ENCODE data around the gene ALLC.

Gene ALLC

GRCh38 chr2:3726511-3726910 lies 68.5 kb downstream of the ALLC start:
- H3F3A ChIP-seq (ENCODE audit: control insufficient read depth, insufficient read depth) = no peaks in the 10 kb centered on the region
- no peak overlapping the region for H3K4me2 ChIP-seq (ENCODE audit: low read length)
- H3K79me2 ChIP-seq (ENCODE audit: control insufficient read depth, low read length) = no peaks in the 10 kb centered on the region
- H3K4me1 ChIP-seq (ENCODE audit: control insufficient read depth, low read length) = no peaks in the 10 kb centered on the region
- no peaks in the 10 kb centered on the region for H3K9me2 ChIP-seq (replicated peaks; ENCODE audit: control insufficient read depth, low read length)
- no peak overlapping the region for H3K4me3 ChIP-seq (ENCODE audit: low read length)
- TF ChIP-seq EZH2phosphoT487 (IDR thresholded peaks at IDR 0.05; ENCODE audit: borderline replicate concordance, low read length) = no peak
- TF ChIP-seq, protein P1, sequence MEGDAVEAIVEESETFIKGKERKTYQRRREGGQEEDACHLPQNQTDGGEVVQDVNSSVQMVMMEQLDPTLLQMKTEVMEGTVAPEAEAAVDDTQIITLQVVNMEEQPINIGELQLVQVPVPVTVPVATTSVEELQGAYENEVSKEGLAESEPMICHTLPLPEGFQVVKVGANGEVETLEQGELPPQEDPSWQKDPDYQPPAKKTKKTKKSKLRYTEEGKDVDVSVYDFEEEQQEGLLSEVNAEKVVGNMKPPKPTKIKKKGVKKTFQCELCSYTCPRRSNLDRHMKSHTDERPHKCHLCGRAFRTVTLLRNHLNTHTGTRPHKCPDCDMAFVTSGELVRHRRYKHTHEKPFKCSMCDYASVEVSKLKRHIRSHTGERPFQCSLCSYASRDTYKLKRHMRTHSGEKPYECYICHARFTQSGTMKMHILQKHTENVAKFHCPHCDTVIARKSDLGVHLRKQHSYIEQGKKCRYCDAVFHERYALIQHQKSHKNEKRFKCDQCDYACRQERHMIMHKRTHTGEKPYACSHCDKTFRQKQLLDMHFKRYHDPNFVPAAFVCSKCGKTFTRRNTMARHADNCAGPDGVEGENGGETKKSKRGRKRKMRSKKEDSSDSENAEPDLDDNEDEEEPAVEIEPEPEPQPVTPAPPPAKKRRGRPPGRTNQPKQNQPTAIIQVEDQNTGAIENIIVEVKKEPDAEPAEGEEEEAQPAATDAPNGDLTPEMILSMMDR (IDR thresholded peaks at IDR 0.05; ENCODE audit: low read depth, low read length, poor library complexity, severe bottlenecking) = no peak
- H3K27ac ChIP-seq (ENCODE audit: low read depth, low read length) = no peak overlapping the region
- H4K20me1 ChIP-seq (ENCODE audit: control insufficient read depth, insufficient read depth, low read depth, low read length) = no peaks in the 10 kb centered on the region
- H3K9me3 ChIP-seq (ENCODE audit: control insufficient read depth, insufficient read depth, low read length) = no peaks in the 10 kb centered on the region
- H3K36me3 ChIP-seq (ENCODE audit: control insufficient read depth, low read length) = no peaks in the 10 kb centered on the region
- peaks cover 7% of the 10 kb centered on the region; the same call in 1 of the 2 replicates for H3K27me3 ChIP-seq (ENCODE audit: control insufficient read depth, low read length)

DNA sequence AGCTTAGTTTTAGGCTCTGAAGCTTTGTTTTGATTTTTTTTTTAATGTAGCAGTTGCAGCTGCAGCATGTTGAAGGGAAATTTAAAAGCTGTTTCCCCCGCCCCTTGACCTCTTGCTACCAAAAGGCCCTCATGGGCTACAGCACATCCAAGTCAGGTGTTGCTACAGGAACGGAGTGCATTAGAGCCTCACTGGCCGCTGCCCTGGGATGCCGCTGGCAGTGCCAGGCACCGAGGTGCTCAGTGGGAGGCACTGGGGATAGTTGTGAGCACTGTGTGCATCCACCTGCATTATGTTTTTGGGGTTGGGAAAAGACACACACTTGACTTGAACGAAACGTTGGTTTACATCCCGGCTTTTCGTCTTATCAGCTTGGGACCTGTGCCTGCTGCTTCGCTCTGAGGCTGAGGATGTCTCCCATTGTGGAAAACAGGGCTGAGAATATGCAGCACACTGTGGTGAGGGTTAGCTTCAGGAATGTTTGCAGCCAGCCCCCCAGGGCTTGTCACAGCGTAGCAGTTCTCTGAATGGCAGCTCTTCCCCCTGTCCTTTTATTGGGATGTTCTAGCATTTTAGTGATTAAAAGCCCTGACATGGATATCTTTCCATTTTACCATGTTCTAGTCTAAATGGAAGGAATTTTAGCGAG lies 69.5 kb downstream of the ALLC start:
- H3F3A ChIP-seq (ENCODE audit: control insufficient read depth, insufficient read depth) = no peaks in the 10 kb centered on the region
- no peaks in the 10 kb centered on the region for H3K9me3 ChIP-seq (ENCODE audit: control insufficient read depth, insufficient read depth, low read length)
- H3K4me3 ChIP-seq (ENCODE audit: low read length) = no peak overlapping the region
- H3K27me3 ChIP-seq (ENCODE audit: control insufficient read depth, low read length) = peaks cover 7% of the 10 kb centered on the region; the same call in 1 of the 2 replicates
- H3K27ac ChIP-seq (ENCODE audit: low read depth, low read length) = no peak overlapping the region
- no peaks in the 10 kb centered on the region for H3K9me2 ChIP-seq (replicated peaks; ENCODE audit: control insufficient read depth, low read length)
- H3K4me2 ChIP-seq (ENCODE audit: low read length) = no peak overlapping the region
- no peaks in the 10 kb centered on the region for H4K20me1 ChIP-seq (ENCODE audit: control insufficient read depth, insufficient read depth, low read depth, low read length)
- H3K79me2 ChIP-seq (ENCODE audit: control insufficient read depth, low read length) = no peaks in the 10 kb centered on the region
- H3K36me3 ChIP-seq (ENCODE audit: control insufficient read depth, low read length) = no peaks in the 10 kb centered on the region
- H3K4me1 ChIP-seq (ENCODE audit: control insufficient read depth, low read length) = no peaks in the 10 kb centered on the region
- no peak for TF ChIP-seq EZH2phosphoT487 (IDR thresholded peaks at IDR 0.05; ENCODE audit: borderline replicate concordance, low read length)
- TF ChIP-seq, protein P1 (IDR thresholded peaks at IDR 0.05; ENCODE audit: low read depth, low read length, poor library complexity, severe bottlenecking) = no peak

GRCh38 chr2:3728104-3729054 lies 70.4 kb downstream of the ALLC start:
- peaks cover 7% of the 10 kb centered on the region; the same call in 1 of the 2 replicates for H3K27me3 ChIP-seq (ENCODE audit: control insufficient read depth, low read length)
- TF ChIP-seq EZH2phosphoT487 (IDR thresholded peaks at IDR 0.05; ENCODE audit: borderline replicate concordance, low read length) = no peak
- TF ChIP-seq, protein P1 (IDR thresholded peaks at IDR 0.05; ENCODE audit: low read depth, low read length, poor library complexity, severe bottlenecking) = peak; percentile 68
- no peak overlapping the region for H3K4me2 ChIP-seq (ENCODE audit: low read length)
- no peaks in the 10 kb centered on the region for H3F3A ChIP-seq (ENCODE audit: control insufficient read depth, insufficient read depth)
- H3K9me2 ChIP-seq (replicated peaks; ENCODE audit: control insufficient read depth, low read length) = no peaks in the 10 kb centered on the region
- H3K9me3 ChIP-seq (ENCODE audit: control insufficient read depth, insufficient read depth, low read length) = no peaks in the 10 kb centered on the region
- no peaks in the 10 kb centered on the region for H3K36me3 ChIP-seq (ENCODE audit: control insufficient read depth, low read length)
- no peaks in the 10 kb centered on the region for H3K4me1 ChIP-seq (ENCODE audit: control insufficient read depth, low read length)
- H3K4me3 ChIP-seq (ENCODE audit: low read length) = no peak overlapping the region
- no peaks in the 10 kb centered on the region for H4K20me1 ChIP-seq (ENCODE audit: control insufficient read depth, insufficient read depth, low read depth, low read length)
- H3K27ac ChIP-seq (ENCODE audit: low read depth, low read length) = no peak overlapping the region
- no peaks in the 10 kb centered on the region for H3K79me2 ChIP-seq (ENCODE audit: control insufficient read depth, low read length)
